PC-3 (cell line): Measurements from ENCODE around the gene GPR146. TPM values are rescaled to one million over a fixed set of nuclear protein-coding genes. Genes with fewer than 3 reads are reported as not detected.

Experiments used
- ATAC-seq: fragments of 200-7000 bp; cut with Tn5 transposase; 2 replicates; pipeline ENCODE4 v1.9.1; 2020; ENCODE audit warnings: mild to moderate bottlenecking, moderate library complexity
- BruUV-seq: library from RNA; stranded (reverse); fragments of 400-500 nt; replicated peaks from 2 replicates; lab custom pipeline; 2021; lab: Mats Ljungman, UMichigan
- CTCF ChIA-PET: fragments of 300-600 bp; sonication (Branson Sonifier 250); formaldehyde crosslinking; loops from one replicate; lab custom pipeline; 2022; ENCODE audit warnings: antibody characterized with exemption; lab: Charles Lee
- POLR2A ChIA-PET: fragments of 300-600 bp; sonication (Branson Sonifier 250); formaldehyde crosslinking; loops from one replicate; lab custom pipeline; 2022; ENCODE audit warnings: antibody characterized with exemption; ENCODE audit not compliant: unreplicated experiment; lab: Charles Lee
- DNase-seq: peaks from one replicate; pipeline ENCODE4 v3.0.0-alpha.2; 2015
- H2AFZ ChIP-seq: fragments of 300-600 bp; sonication (generic); 2 replicates; pipeline ENCODE4 v1.6.0; 2016; ENCODE audit warnings: antibody characterized with exemption, low read length
- H3F3A ChIP-seq: fragments of 300-600 bp; sonication (generic); one replicate; pipeline ENCODE4 v1.6.0; 2017; ENCODE audit warnings: antibody characterized with exemption, low read length, control low read depth, mild to moderate bottlenecking; ENCODE audit not compliant: unreplicated experiment
- H3K27ac ChIP-seq: fragments of 300-600 bp; sonication (generic); 2 replicates; pipeline ENCODE4 v1.5.1; 2016; ENCODE audit warnings: mild to moderate bottlenecking, low read length
- H3K27me3 ChIP-seq: fragments of 300-600 bp; sonication (generic); 2 replicates; pipeline ENCODE4 v1.6.1; 2016; ENCODE audit warnings: low read length, mixed read lengths
- H3K36me3 ChIP-seq: fragments of 300-600 bp; sonication (generic); 2 replicates; pipeline ENCODE4 v1.6.1; 2016; ENCODE audit warnings: low read depth, mixed run types, low read length, mixed read lengths
- H3K4me1 ChIP-seq: fragments of 300-600 bp; sonication (generic); 2 replicates; pipeline ENCODE4 v1.5.1; 2016; ENCODE audit warnings: low read length; ENCODE audit not compliant: insufficient read depth
- H3K4me2 ChIP-seq: fragments of 300-600 bp; sonication (generic); 2 replicates; pipeline ENCODE4 v1.6.0; 2016; ENCODE audit warnings: low read length
- H3K4me3 ChIP-seq: fragments of 300-600 bp; sonication (generic); 2 replicates; pipeline ENCODE4 v1.5.1; 2016; ENCODE audit warnings: mild to moderate bottlenecking, low read length, mixed read lengths
- H3K79me2 ChIP-seq: fragments of 300-600 bp; sonication (generic); 2 replicates; pipeline ENCODE4 v1.6.1; 2017; ENCODE audit warnings: low read length, mixed read lengths
- H3K9ac ChIP-seq: fragments of 300-600 bp; sonication (generic); 2 replicates; pipeline ENCODE4 v1.6.0; 2016; ENCODE audit warnings: mild to moderate bottlenecking, low read length
- H3K9me2 ChIP-seq: fragments of 300-600 bp; sonication (generic); replicated peaks from 2 replicates; pipeline ENCODE4 v1.6.1; 2016; ENCODE audit warnings: mixed run types, low read length, mixed read lengths
- H3K9me3 ChIP-seq: fragments of 300-600 bp; sonication (generic); 2 replicates; pipeline ENCODE4 v1.6.1; 2016; ENCODE audit warnings: low read length, mixed read lengths
- H4K20me1 ChIP-seq: fragments of 300-600 bp; sonication (generic); 2 replicates; pipeline ENCODE4 v1.6.1; 2016; ENCODE audit warnings: low read length, mixed read lengths
- EZH2 ChIP-seq: fragments of 300-600 bp; sonication (generic); IDR thresholded peaks from one replicate; pipeline ENCODE4 v1.6.1; 2017; ENCODE audit warnings: antibody characterized with exemption, mild to moderate bottlenecking, low read length; ENCODE audit not compliant: unreplicated experiment
- EZH2phosphoT487 ChIP-seq: fragments of 300-600 bp; sonication (generic); IDR thresholded peaks from 2 replicates; pipeline ENCODE4 v1.6.1; 2018; ENCODE audit warnings: mild to moderate bottlenecking, antibody characterized with exemption, low read length, borderline replicate concordance
- intact Hi-C: fragments of 100-400 bp; cut with micrococcal nuclease; formaldehyde crosslinking; loops from 2 replicates; pipeline ENCODE4 v1.9.0; 2023
- total RNA-seq: library from RNA; depleted of rRNA; stranded (reverse); fragments of >200 nt; gene quantifications from 2 replicates; pipeline ENCODE4 v1.2.3, GENCODE V29; 2014
- TF ChIP-seq, protein P1 (sequence below): fragments of 300-600 bp; sonication (generic); conservative IDR thresholded peaks from 2 replicates; pipeline ENCODE4 v1.5.1; 2017; ENCODE audit warnings: antibody characterized with exemption, low read depth, mild to moderate bottlenecking, low read length

Gene GPR146
- total RNA-seq, 1 experiment from 2014 or later: 2.7 TPM

DNA sequence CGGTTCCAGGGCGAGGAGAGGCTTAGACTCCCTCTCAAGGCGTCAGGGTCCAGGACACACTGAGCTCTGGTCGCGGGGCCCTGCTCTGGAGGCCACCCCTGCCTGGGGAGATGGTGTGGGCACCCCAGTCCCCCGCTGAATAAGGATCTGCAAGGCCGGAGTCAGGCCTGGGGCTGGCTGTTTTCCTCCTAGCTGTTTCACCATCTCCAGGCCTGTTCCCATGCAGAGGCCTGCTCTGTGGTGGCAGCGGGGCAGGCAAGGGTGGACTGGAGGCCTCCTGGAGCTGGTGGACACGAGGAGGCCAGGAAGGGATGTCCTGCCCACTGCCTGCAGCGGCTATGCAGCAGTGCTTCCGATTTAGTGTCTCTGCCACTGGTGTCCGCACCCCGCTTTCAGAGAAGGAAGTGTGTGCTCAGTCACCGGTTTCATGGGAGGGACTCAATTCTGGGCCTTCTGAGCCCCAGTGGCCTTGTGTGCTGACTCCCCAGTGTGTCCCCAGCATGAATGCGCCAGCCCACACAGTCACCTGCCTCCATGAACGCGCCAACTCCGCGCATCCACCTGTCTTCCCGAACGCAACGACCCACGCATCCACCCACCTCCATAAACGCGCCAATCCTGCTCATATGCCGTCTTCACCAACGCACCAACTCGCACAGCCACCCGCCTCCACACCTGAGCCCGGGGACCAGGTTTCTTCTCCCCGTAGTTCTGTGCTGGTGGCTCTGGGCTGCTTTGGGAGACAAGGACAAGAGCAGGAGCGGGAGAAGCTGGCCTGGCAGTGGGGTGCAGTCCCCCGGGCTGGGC is 14.5 kb upstream of the GPR146 start:
- ChIA-PET CTCF (no interaction called here), POLR2A (no interaction called here)
- Histone ChIP-seq H3K27me3 (no peaks in the 10 kb centered on the region), H3K4me1 (peaks cover 14% of the 10 kb centered on the region), H3K79me2 (peaks cover 32% of the 10 kb centered on the region), H3K9me3 (no peaks in the 10 kb centered on the region), H2AFZ (no peak overlapping the region), H3K9me2 (no peaks in the 10 kb centered on the region), H3K9ac (no peak overlapping the region), H3K36me3 (peaks cover 5% of the 10 kb centered on the region; the same call in 1 of the 2 replicates), H3F3A (no peaks in the 10 kb centered on the region), H3K4me2 (no peak overlapping the region), H3K4me3 (no peak overlapping the region), H3K27ac (peak overlapping the region; percentile 85; the same call in 1 of the 2 replicates), H4K20me1 (peaks cover 20% of the 10 kb centered on the region)
- BruUV-seq: no TSS peak
- intact Hi-C loops: no loop called here
- no peak for DNase-seq
- ATAC-seq: no peak
- TF ChIP-seq, protein P1, sequence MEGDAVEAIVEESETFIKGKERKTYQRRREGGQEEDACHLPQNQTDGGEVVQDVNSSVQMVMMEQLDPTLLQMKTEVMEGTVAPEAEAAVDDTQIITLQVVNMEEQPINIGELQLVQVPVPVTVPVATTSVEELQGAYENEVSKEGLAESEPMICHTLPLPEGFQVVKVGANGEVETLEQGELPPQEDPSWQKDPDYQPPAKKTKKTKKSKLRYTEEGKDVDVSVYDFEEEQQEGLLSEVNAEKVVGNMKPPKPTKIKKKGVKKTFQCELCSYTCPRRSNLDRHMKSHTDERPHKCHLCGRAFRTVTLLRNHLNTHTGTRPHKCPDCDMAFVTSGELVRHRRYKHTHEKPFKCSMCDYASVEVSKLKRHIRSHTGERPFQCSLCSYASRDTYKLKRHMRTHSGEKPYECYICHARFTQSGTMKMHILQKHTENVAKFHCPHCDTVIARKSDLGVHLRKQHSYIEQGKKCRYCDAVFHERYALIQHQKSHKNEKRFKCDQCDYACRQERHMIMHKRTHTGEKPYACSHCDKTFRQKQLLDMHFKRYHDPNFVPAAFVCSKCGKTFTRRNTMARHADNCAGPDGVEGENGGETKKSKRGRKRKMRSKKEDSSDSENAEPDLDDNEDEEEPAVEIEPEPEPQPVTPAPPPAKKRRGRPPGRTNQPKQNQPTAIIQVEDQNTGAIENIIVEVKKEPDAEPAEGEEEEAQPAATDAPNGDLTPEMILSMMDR: no peak
- TF ChIP-seq EZH2: no peak
- TF ChIP-seq EZH2phosphoT487: no peak

DNA sequence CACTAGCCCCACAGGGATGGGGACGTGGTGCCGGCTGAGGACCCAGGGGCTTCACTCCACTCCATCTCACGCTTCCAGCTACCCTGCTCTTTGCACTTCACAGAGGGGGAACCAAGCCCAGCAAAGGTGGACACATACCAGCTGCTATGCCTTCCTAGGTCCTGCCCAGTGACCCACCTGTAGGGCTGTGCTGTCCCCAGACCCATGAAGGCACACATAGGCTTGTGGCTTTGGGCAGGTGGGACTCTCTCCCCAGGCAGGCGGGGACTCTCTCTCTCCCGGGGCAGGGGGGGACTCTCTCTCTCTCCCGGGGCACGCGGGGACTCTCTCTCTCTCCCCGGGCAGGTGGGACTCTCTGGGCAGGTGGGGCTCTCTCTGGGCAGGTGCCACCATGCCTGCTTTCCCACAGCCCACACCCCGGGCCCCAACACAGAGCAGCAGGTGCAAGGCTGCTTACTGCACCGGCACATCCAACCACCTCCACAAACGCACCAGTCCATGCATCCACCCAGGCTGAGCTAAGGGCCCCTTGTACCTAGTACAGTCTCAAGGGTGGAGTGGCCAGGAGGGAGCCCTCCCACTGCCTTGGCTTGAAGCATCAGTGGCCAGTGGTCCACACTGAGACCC is 13.8 kb upstream of the GPR146 start:
- POLR2A ChIA-PET: no interaction called here
- CTCF ChIA-PET: no interaction called here
- H3K4me3 ChIP-seq: no peak overlapping the region
- no peaks in the 10 kb centered on the region for H3K27me3 ChIP-seq
- no peak for ATAC-seq
- intact Hi-C loops: no loop called here
- no peaks in the 10 kb centered on the region for H3K9me2 ChIP-seq
- no peak overlapping the region for H3K27ac ChIP-seq
- H4K20me1 ChIP-seq: peaks cover 20% of the 10 kb centered on the region
- H3K9me3 ChIP-seq: no peaks in the 10 kb centered on the region
- BruUV-seq: no TSS peak
- no peak overlapping the region for H2AFZ ChIP-seq
- no peak overlapping the region for H3K4me2 ChIP-seq
- H3K79me2 ChIP-seq: peaks cover 25% of the 10 kb centered on the region
- DNase-seq: no peak
- peaks cover 14% of the 10 kb centered on the region for H3K4me1 ChIP-seq
- H3K9ac ChIP-seq: no peak overlapping the region
- TF ChIP-seq, protein P1: no peak
- TF ChIP-seq EZH2: no peak
- no peak for TF ChIP-seq EZH2phosphoT487
- H3K36me3 ChIP-seq: peaks cover 5% of the 10 kb centered on the region; the same call in 1 of the 2 replicates
- no peaks in the 10 kb centered on the region for H3F3A ChIP-seq
